ENCODE measurements around the gene TIMM13. TPM values are rescaled to one million over a fixed set of nuclear protein-coding genes. Genes with fewer than 3 reads are reported as not detected.
A peak's percentile ranks its signal among the peaks of the same experiment; 100 is the strongest.
"Not testable (repeated sequence)": the region's sequence is repeated elsewhere in the genome, so short reads cannot be mapped to it uniquely, and the experiment has no call there.

The TIMM13 gene
- total and polyA plus RNA-seq, 4 donors, result 20.5 to 122 (median 106) TPM

GRCh38 chr19:2468596-2468995 is 41.2 kb upstream of the TIMM13 start:
- WGBS (ENCODE audit: insufficient coverage), result 54% methylated on average over 10 of the region's 12 CpGs
- Histone ChIP-seq H3K36me3 (ENCODE audit: control insufficient read depth, insufficient read depth, low read length) (no peaks in the 10 kb centered on the region), H3K9me3 (ENCODE audit: control insufficient read depth, insufficient read depth, low read length) (no peaks in the 10 kb centered on the region), H3K4me3 (ENCODE audit: low read depth, low read length) (no peak overlapping the region), H3K27me3 (ENCODE audit: control insufficient read depth, insufficient read depth, low read length) (no peaks in the 10 kb centered on the region), H3K4me1 (ENCODE audit: control insufficient read depth, insufficient read depth, low read length) (no peaks in the 10 kb centered on the region), H3K27ac (ENCODE audit: low read depth, low read length) (no peak overlapping the region)
- DNase-seq (ENCODE audit: low read depth in 4 of 6, low spot score in 6 of 6), result no peak

- H3K27me3 ChIP-seq (ENCODE audit: control insufficient read depth, insufficient read depth, low read length), result peaks cover 3% of the 10 kb centered on the region
- H3K27ac ChIP-seq (ENCODE audit: low read depth, low read length), result no peak overlapping the region
- H3K4me3 ChIP-seq (ENCODE audit: low read depth, low read length), result no peak overlapping the region
- WGBS (ENCODE audit: insufficient coverage), result 80% methylated on average over 5 of the region's 5 CpGs
- no peaks in the 10 kb centered on the region for H3K9me3 ChIP-seq (ENCODE audit: control insufficient read depth, insufficient read depth, low read length)
- DNase-seq (ENCODE audit: low read depth in 4 of 6, low spot score in 6 of 6), result no peak
- H3K4me1 ChIP-seq (ENCODE audit: control insufficient read depth, insufficient read depth, low read length), result peaks cover 20% of the 10 kb centered on the region
- no peaks in the 10 kb centered on the region for H3K36me3 ChIP-seq (ENCODE audit: control insufficient read depth, insufficient read depth, low read length)
Observed at GRCh38 chr19:2464389-2464788, 37.0 kb upstream of the TIMM13 start.

GRCh38 chr19:2463694-2464093 is 36.3 kb upstream of the TIMM13 start:
- H3K9me3 ChIP-seq (ENCODE audit: control insufficient read depth, insufficient read depth, low read length); H3K4me3 ChIP-seq (ENCODE audit: low read depth, low read length); H3K27me3 ChIP-seq (ENCODE audit: control insufficient read depth, insufficient read depth, low read length); H3K36me3 ChIP-seq (ENCODE audit: control insufficient read depth, insufficient read depth, low read length); H3K27ac ChIP-seq (ENCODE audit: low read depth, low read length); DNase-seq (ENCODE audit: low read depth in 4 of 6, low spot score in 6 of 6): not testable (repeated sequence)
- peaks cover 20% of the 10 kb centered on the region for H3K4me1 ChIP-seq (ENCODE audit: control insufficient read depth, insufficient read depth, low read length)
- WGBS (ENCODE audit: insufficient coverage), result 100% methylated on average over 1 of the region's 5 CpGs

- peak; percentile 71 to 97 (median 86) for DNase-seq (ENCODE audit: low read depth in 4 of 6, low spot score in 6 of 6)
- Histone ChIP-seq H3K27ac (ENCODE audit: low read depth, low read length) (peak overlapping the region; percentile 42), H3K27me3 (ENCODE audit: control insufficient read depth, insufficient read depth, low read length) (peaks cover 3% of the 10 kb centered on the region), H3K4me3 (ENCODE audit: low read depth, low read length) (peak overlapping the region; percentile 66), H3K9me3 (ENCODE audit: control insufficient read depth, insufficient read depth, low read length) (no peaks in the 10 kb centered on the region), H3K4me1 (ENCODE audit: control insufficient read depth, insufficient read depth, low read length) (peaks cover 20% of the 10 kb centered on the region), H3K36me3 (ENCODE audit: control insufficient read depth, insufficient read depth, low read length) (no peaks in the 10 kb centered on the region)
- 8% methylated on average over 36 of the region's 46 CpGs for WGBS (ENCODE audit: insufficient coverage)
Observed at GRCh38 chr19:2462635-2463421, 35.4 kb upstream of the TIMM13 start.

- 6% methylated on average over 61 of the region's 62 CpGs for WGBS (ENCODE audit: insufficient coverage)
Observed at GRCh38 chr19:2461751-2462634, 34.6 kb upstream of the TIMM13 start.

GRCh38 chr19:2460245-2460644 is 32.9 kb upstream of the TIMM13 start:
- Histone ChIP-seq H3K4me1 (ENCODE audit: control insufficient read depth, insufficient read depth, low read length) (peaks cover 34% of the 10 kb centered on the region), H3K9me3 (ENCODE audit: control insufficient read depth, insufficient read depth, low read length) (no peaks in the 10 kb centered on the region), H3K27ac (ENCODE audit: low read depth, low read length) (no peak overlapping the region), H3K27me3 (ENCODE audit: control insufficient read depth, insufficient read depth, low read length) (peaks cover 3% of the 10 kb centered on the region), H3K4me3 (ENCODE audit: low read depth, low read length) (no peak overlapping the region), H3K36me3 (ENCODE audit: control insufficient read depth, insufficient read depth, low read length) (no peaks in the 10 kb centered on the region)
- WGBS (ENCODE audit: insufficient coverage), result 91% methylated on average over 1 of the region's 1 CpG
- no peak for DNase-seq (ENCODE audit: low read depth in 4 of 6, low spot score in 6 of 6)

More at GRCh38 chr19:2461751-2462634, 34.6 kb upstream of the TIMM13 start:
- Histone ChIP-seq H3K4me1 (ENCODE audit: control insufficient read depth, insufficient read depth, low read length) (peaks cover 24% of the 10 kb centered on the region), H3K36me3 (ENCODE audit: control insufficient read depth, insufficient read depth, low read length) (no peaks in the 10 kb centered on the region), H3K9me3 (ENCODE audit: control insufficient read depth, insufficient read depth, low read length) (no peaks in the 10 kb centered on the region), H3K27ac (ENCODE audit: low read depth, low read length) (peak overlapping the region; percentile 42), H3K27me3 (ENCODE audit: control insufficient read depth, insufficient read depth, low read length) (peaks cover 3% of the 10 kb centered on the region), H3K4me3 (ENCODE audit: low read depth, low read length) (peak overlapping the region; percentile 66)
- DNase-seq (ENCODE audit: low read depth in 4 of 6, low spot score in 6 of 6), result peak in 2 of 6 donors; percentile 73 to 89

GRCh38 chr19:2458776-2459175 is 31.4 kb upstream of the TIMM13 start:
- H3K27ac ChIP-seq (ENCODE audit: low read depth, low read length); DNase-seq (ENCODE audit: low read depth in 4 of 6, low spot score in 6 of 6); H3K27me3 ChIP-seq (ENCODE audit: control insufficient read depth, insufficient read depth, low read length); H3K36me3 ChIP-seq (ENCODE audit: control insufficient read depth, insufficient read depth, low read length); H3K4me3 ChIP-seq (ENCODE audit: low read depth, low read length); H3K9me3 ChIP-seq (ENCODE audit: control insufficient read depth, insufficient read depth, low read length): not testable (repeated sequence)
- WGBS (ENCODE audit: insufficient coverage), result 92% methylated on average over 7 of the region's 10 CpGs
- H3K4me1 ChIP-seq (ENCODE audit: control insufficient read depth, insufficient read depth, low read length), result peaks cover 45% of the 10 kb centered on the region

- peaks cover 16% of the 10 kb centered on the region for H3K36me3 ChIP-seq (ENCODE audit: control insufficient read depth, insufficient read depth, low read length)
- H3K4me3 ChIP-seq (ENCODE audit: low read depth, low read length), result no peak overlapping the region
- peaks cover 3% of the 10 kb centered on the region for H3K27me3 ChIP-seq (ENCODE audit: control insufficient read depth, insufficient read depth, low read length)
- WGBS (ENCODE audit: insufficient coverage), result 100% methylated on average over 2 of the region's 5 CpGs
- DNase-seq (ENCODE audit: low read depth in 4 of 6, low spot score in 6 of 6), result no peak
- no peak overlapping the region for H3K27ac ChIP-seq (ENCODE audit: low read depth, low read length)
- H3K9me3 ChIP-seq (ENCODE audit: control insufficient read depth, insufficient read depth, low read length), result no peaks in the 10 kb centered on the region
- H3K4me1 ChIP-seq (ENCODE audit: control insufficient read depth, insufficient read depth, low read length), result peaks cover 42% of the 10 kb centered on the region
Observed at GRCh38 chr19:2458054-2458453, 30.7 kb upstream of the TIMM13 start.

- 96% methylated on average over 3 of the region's 8 CpGs for WGBS (ENCODE audit: insufficient coverage)
- peaks cover 3% of the 10 kb centered on the region for H3K27me3 ChIP-seq (ENCODE audit: control insufficient read depth, insufficient read depth, low read length)
- no peaks in the 10 kb centered on the region for H3K9me3 ChIP-seq (ENCODE audit: control insufficient read depth, insufficient read depth, low read length)
- H3K4me1 ChIP-seq (ENCODE audit: control insufficient read depth, insufficient read depth, low read length), result peaks cover 36% of the 10 kb centered on the region
- H3K27ac ChIP-seq (ENCODE audit: low read depth, low read length), result peak overlapping the region; percentile 85
- peaks cover 21% of the 10 kb centered on the region for H3K36me3 ChIP-seq (ENCODE audit: control insufficient read depth, insufficient read depth, low read length)
- peak overlapping the region; percentile 48 for H3K4me3 ChIP-seq (ENCODE audit: low read depth, low read length)
- DNase-seq (ENCODE audit: low read depth in 4 of 6, low spot score in 6 of 6), result no peak
Observed at GRCh38 chr19:2457394-2458037, 30.1 kb upstream of the TIMM13 start.

All from spinal cord (tissue), 10 donors.